ENCODE data around the gene C3. TPM values are rescaled to one million over a fixed set of nuclear protein-coding genes. Genes with fewer than 3 reads are reported as not detected.

The C3 gene
- total and polyA plus RNA-seq, 2 of the 13 experiments (the other 11 are each of a cell fraction or from before 2014, with no cell fraction given): 1,455 to 6,272 TPM

GRCh38 chr19:6739883-6740588 lies 19.6 kb upstream of the C3 start (continued):
- no peak for TF ChIP-seq TFAP4 (IDR thresholded peaks at IDR 0.05; ENCODE audit: borderline replicate concordance, low read depth)
- TF ChIP-seq YEATS2 (CRISPR knock-in tag; IDR thresholded peaks at IDR 0.05; ENCODE audit: borderline replicate concordance): no peak
- no peak for TF ChIP-seq ZFP1 (CRISPR knock-in tag; IDR thresholded peaks at IDR 0.05)
- no peak for TF ChIP-seq HMGA1 (CRISPR knock-in tag; conservative IDR thresholded peaks at IDR 0.05)
- 0 out of 2 replicates have a peak, but pooled peaks have one; percentile 1 for TF ChIP-seq MXD1 (CRISPR knock-in tag; IDR thresholded peaks at IDR 0.05)
- no peak for TF ChIP-seq KDM1A (CRISPR knock-in tag; IDR thresholded peaks at IDR 0.05)
- TF ChIP-seq ZFY (CRISPR knock-in tag; IDR thresholded peaks at IDR 0.05): peak; percentile 35
- no peak for TF ChIP-seq IKZF1 (IDR thresholded peaks at IDR 0.05)
- no peak for TF ChIP-seq ZNF282 (IDR thresholded peaks at IDR 0.05; ENCODE audit: partially characterized antibody)
- TF ChIP-seq MED13 (CRISPR knock-in tag; IDR thresholded peaks at IDR 0.05): 0 out of 2 replicates have a peak, but pooled peaks have one; percentile 57
- 0 out of 2 replicates have a peak, but pooled peaks have one; percentile 7 for TF ChIP-seq YEATS4 (CRISPR knock-in tag; IDR thresholded peaks at IDR 0.05; ENCODE audit: borderline replicate concordance)
- no peak for TF ChIP-seq ZKSCAN8 (CRISPR knock-in tag; IDR thresholded peaks at IDR 0.05; ENCODE audit: borderline replicate concordance)
- TF ChIP-seq ZNF775 (CRISPR knock-in tag; IDR thresholded peaks at IDR 0.05; ENCODE audit: borderline replicate concordance): no peak
- TF ChIP-seq ZBTB33 (CRISPR knock-in tag; IDR thresholded peaks at IDR 0.05): no peak
- no peak for TF ChIP-seq CENPT (CRISPR knock-in tag; IDR thresholded peaks at IDR 0.05; ENCODE audit: low read depth)
- no peak for TF ChIP-seq ZNF367 (CRISPR knock-in tag; IDR thresholded peaks at IDR 0.05; ENCODE audit: borderline replicate concordance)
- TF ChIP-seq MAX (IDR thresholded peaks at IDR 0.05): peak; percentile 35; the same call in 1 of the 2 replicates
- no peak for TF ChIP-seq HOXA9 (CRISPR knock-in tag; IDR thresholded peaks at IDR 0.05; ENCODE audit: borderline replicate concordance)
- TF ChIP-seq ZKSCAN1 (IDR thresholded peaks at IDR 0.05; ENCODE audit: low read length): no peak
- TF ChIP-seq ZNF331 (CRISPR knock-in tag; IDR thresholded peaks at IDR 0.05): no peak
- TF ChIP-seq MLLT10 (CRISPR knock-in tag; IDR thresholded peaks at IDR 0.05): no peak
- no peak for TF ChIP-seq PLSCR1 (CRISPR knock-in tag; IDR thresholded peaks at IDR 0.05; ENCODE audit: borderline replicate concordance)
- TF ChIP-seq ZBTB46 (CRISPR knock-in tag; IDR thresholded peaks at IDR 0.05; ENCODE audit: borderline replicate concordance): no peak
- TF ChIP-seq GFI1 (CRISPR knock-in tag; IDR thresholded peaks at IDR 0.05; ENCODE audit: borderline replicate concordance): no peak
